ENCODE results near the gene NRXN3. TPM values are rescaled to one million over a fixed set of nuclear protein-coding genes. Genes with fewer than 3 reads are reported as not detected.

Gene NRXN3
- total RNA-seq, 1 experiment from 2014 or later = not detected

- H3K9me3 ChIP-seq (ENCODE audit: control insufficient read depth in 1 of 2, insufficient read depth in 1 of 2, low read depth in 1 of 2, low read length in 2 of 2) = peaks cover 11 to 16% of the 10 kb centered on the region in 2 experiments; a peak in 2 of 4 replicates
- ChIA-PET CTCF (no interaction called here), RAD21 (ENCODE audit: low non-redundant PET in 1 of 2, low total read pairs in 2 of 2, uncharacterized antibody in 2 of 2, unreplicated experiment in 2 of 2) (no interaction called here), POLR2A (no interaction called here)
- intact Hi-C loops (cut with micrococcal nuclease) = no loop called here
- H3K4me2 ChIP-seq (ENCODE audit: low read length) = no peak overlapping the region
- no peaks in the 10 kb centered on the region for H3K36me3 ChIP-seq (ENCODE audit: control insufficient read depth in 1 of 2, insufficient read depth in 2 of 2, low read length in 2 of 2)
- H3K4me3 ChIP-seq (replicated peaks in 1 of 2; ENCODE audit: low read depth in 1 of 2, low read length in 2 of 2) = no peak overlapping the region
- H4K20me1 ChIP-seq (ENCODE audit: insufficient read depth) = no peaks in the 10 kb centered on the region
- ATAC-seq (no peak), DNase-seq (ENCODE audit: low read depth, low spot score) (no peak)
- no peak overlapping the region for H2AFZ ChIP-seq (ENCODE audit: low read depth, low read length, poor library complexity, severe bottlenecking)
- H3K27me3 ChIP-seq (ENCODE audit: insufficient read depth, low read length) = no peaks in the 10 kb centered on the region
- H3K27ac ChIP-seq (ENCODE audit: low read depth, low read length) = no peak overlapping the region
- H3K79me2 ChIP-seq (ENCODE audit: insufficient read depth, low read length) = no peaks in the 10 kb centered on the region
- no peaks in the 10 kb centered on the region for H3K9me2 ChIP-seq (ENCODE audit: insufficient read depth)
- BruUV-seq (replicated peaks) = no TSS peak
- TF ChIP-seq ZFX (IDR thresholded peaks at IDR 0.05) (no peak), CEBPB (IDR thresholded peaks at IDR 0.05; ENCODE audit: low read depth) (no peak), SP1 (IDR thresholded peaks at IDR 0.05; ENCODE audit: low read depth) (no peak), POLR2A (IDR thresholded peaks at IDR 0.05; ENCODE audit: borderline replicate concordance, extremely low read depth, insufficient read depth, insufficient read length) (no peak), YY1 (IDR thresholded peaks at IDR 0.05; ENCODE audit: extremely low read depth, insufficient replicate concordance, low read depth, low read length) (no peak), SIN3A (IDR thresholded peaks at IDR 0.05; ENCODE audit: low read depth) (no peak), JUND (IDR thresholded peaks at IDR 0.05) (no peak), EGR1 (IDR thresholded peaks at IDR 0.05; ENCODE audit: low read depth) (no peak), POLR2AphosphoS5 (IDR thresholded peaks at IDR 0.05; ENCODE audit: low read depth, low read length) (no peak), CBX3 (IDR thresholded peaks at IDR 0.05; ENCODE audit: low read depth) (no peak)
- H3K9ac ChIP-seq (ENCODE audit: low read length) = no peak overlapping the region
- no peaks in the 10 kb centered on the region for H3K4me1 ChIP-seq (ENCODE audit: control insufficient read depth in 1 of 2, insufficient read depth in 2 of 2, low read length in 2 of 2)
Measured at GRCh38 chr14:79199217-79199616, 1029.0 kb downstream of the NRXN3 start.

- DNase-seq (ENCODE audit: low read depth, low spot score) (no peak), ATAC-seq (no peak)
- ChIA-PET RAD21 (ENCODE audit: low non-redundant PET in 1 of 2, low total read pairs in 2 of 2, uncharacterized antibody in 2 of 2, unreplicated experiment in 2 of 2) (no interaction called here), CTCF (no interaction called here), POLR2A (no interaction called here)
- H3K9me3 ChIP-seq (ENCODE audit: control insufficient read depth in 1 of 2, insufficient read depth in 1 of 2, low read depth in 1 of 2, low read length in 2 of 2) = peaks cover 18 to 22% of the 10 kb centered on the region in 2 experiments; a peak in 2 of 4 replicates
- H3K4me3 ChIP-seq (replicated peaks in 1 of 2; ENCODE audit: low read depth in 1 of 2, low read length in 2 of 2) = no peak overlapping the region
- no TSS peak for BruUV-seq (replicated peaks)
- no peaks in the 10 kb centered on the region for H3K4me1 ChIP-seq (ENCODE audit: control insufficient read depth in 1 of 2, insufficient read depth in 2 of 2, low read length in 2 of 2)
- intact Hi-C loops (cut with micrococcal nuclease) = no loop called here
- H4K20me1 ChIP-seq (ENCODE audit: insufficient read depth) = no peaks in the 10 kb centered on the region
- no peak overlapping the region for H3K9ac ChIP-seq (ENCODE audit: low read length)
- H3K27me3 ChIP-seq (ENCODE audit: insufficient read depth, low read length) = no peaks in the 10 kb centered on the region
- H2AFZ ChIP-seq (ENCODE audit: low read depth, low read length, poor library complexity, severe bottlenecking) = no peak overlapping the region
- H3K27ac ChIP-seq (ENCODE audit: low read depth, low read length) = no peak overlapping the region
- H3K36me3 ChIP-seq (ENCODE audit: control insufficient read depth in 1 of 2, insufficient read depth in 2 of 2, low read length in 2 of 2) = no peaks in the 10 kb centered on the region
- no peaks in the 10 kb centered on the region for H3K9me2 ChIP-seq (ENCODE audit: insufficient read depth)
- no peaks in the 10 kb centered on the region for H3K79me2 ChIP-seq (ENCODE audit: insufficient read depth, low read length)
- no peak overlapping the region for H3K4me2 ChIP-seq (ENCODE audit: low read length)
- TF ChIP-seq CTCF (IDR thresholded peaks at IDR 0.05 in 2 of 3, conservative IDR thresholded peaks at IDR 0.05 in 1 of 3; ENCODE audit: borderline replicate concordance in 1 of 3, insufficient read depth in 1 of 3, low read depth in 2 of 3, low read length in 2 of 3) (no peak), ELF1 (IDR thresholded peaks at IDR 0.05; ENCODE audit: borderline replicate concordance, low read depth) (no peak), POLR2A (IDR thresholded peaks at IDR 0.05; ENCODE audit: borderline replicate concordance, extremely low read depth, insufficient read depth, insufficient read length) (no peak), RAD21 (IDR thresholded peaks at IDR 0.05; ENCODE audit: low read depth) (no peak), EZH2 (IDR thresholded peaks at IDR 0.05) (no peak), ZBTB33 (IDR thresholded peaks at IDR 0.05; ENCODE audit: extremely low read depth, insufficient replicate concordance, low read length) (no peak), ATF3 (IDR thresholded peaks at IDR 0.05) (no peak), CEBPB (IDR thresholded peaks at IDR 0.05; ENCODE audit: low read depth) (no peak), YY1 (IDR thresholded peaks at IDR 0.05; ENCODE audit: extremely low read depth, insufficient replicate concordance, low read depth, low read length) (no peak), FOSL1 (IDR thresholded peaks at IDR 0.05; ENCODE audit: low read depth) (no peak), MAX (IDR thresholded peaks at IDR 0.05) (no peak)
Measured at GRCh38 chr14:79201564-79202207, 1031.5 kb downstream of the NRXN3 start.

Data from HCT116 (cell line).